ENCODE results near the gene HTR3D.

DNA sequence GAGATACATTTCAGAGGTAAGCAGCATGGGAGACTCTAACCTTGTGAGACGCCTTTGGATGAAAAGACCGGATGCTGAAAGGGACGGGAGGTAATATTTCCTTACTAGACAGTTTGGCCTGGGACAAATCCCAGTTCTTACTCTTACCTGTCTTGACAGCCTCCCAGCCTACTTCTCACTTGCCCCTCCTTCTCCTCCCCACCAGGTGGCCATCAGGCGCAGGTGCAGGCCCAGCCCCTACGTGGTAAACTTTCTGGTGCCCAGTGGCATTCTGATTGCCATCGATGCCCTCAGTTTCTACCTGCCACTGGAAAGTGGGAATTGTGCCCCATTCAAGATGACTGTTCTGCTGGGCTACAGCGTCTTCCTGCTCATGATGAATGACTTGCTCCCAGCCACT is 6.3 kb downstream of the HTR3D start:
- TF ChIP-seq, protein P1, sequence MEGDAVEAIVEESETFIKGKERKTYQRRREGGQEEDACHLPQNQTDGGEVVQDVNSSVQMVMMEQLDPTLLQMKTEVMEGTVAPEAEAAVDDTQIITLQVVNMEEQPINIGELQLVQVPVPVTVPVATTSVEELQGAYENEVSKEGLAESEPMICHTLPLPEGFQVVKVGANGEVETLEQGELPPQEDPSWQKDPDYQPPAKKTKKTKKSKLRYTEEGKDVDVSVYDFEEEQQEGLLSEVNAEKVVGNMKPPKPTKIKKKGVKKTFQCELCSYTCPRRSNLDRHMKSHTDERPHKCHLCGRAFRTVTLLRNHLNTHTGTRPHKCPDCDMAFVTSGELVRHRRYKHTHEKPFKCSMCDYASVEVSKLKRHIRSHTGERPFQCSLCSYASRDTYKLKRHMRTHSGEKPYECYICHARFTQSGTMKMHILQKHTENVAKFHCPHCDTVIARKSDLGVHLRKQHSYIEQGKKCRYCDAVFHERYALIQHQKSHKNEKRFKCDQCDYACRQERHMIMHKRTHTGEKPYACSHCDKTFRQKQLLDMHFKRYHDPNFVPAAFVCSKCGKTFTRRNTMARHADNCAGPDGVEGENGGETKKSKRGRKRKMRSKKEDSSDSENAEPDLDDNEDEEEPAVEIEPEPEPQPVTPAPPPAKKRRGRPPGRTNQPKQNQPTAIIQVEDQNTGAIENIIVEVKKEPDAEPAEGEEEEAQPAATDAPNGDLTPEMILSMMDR (IDR thresholded peaks at IDR 0.05): no peak
- TF ChIP-seq POLR2A (IDR thresholded peaks at IDR 0.05): no peak

All from heart left ventricle (tissue), 13 donors.